ENCODE measurements around the gene IL6.

IL6 gene

DNA sequence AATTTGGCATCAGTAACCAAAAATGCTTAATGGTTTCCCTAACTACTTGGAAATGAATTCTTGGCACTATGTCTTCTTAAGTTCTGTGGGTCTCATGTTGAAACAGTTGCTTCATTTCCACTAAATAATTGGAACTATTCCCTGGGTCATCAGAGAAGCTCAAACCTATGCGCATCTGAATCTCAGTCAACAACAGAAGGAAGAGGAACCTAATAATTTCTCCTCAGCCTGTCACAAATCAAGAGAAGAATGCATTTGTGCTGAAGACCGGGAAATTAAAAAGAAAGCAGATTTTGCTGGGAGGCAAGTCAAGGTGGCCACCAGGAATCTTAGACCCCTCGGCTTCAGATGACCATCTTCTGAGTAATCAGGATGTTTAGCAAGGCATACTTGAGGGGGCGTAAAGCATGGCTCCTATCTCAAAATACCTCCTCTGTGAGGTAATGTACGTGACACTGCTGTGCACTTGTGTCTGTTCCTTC lies 54.3 kb downstream of the IL6 start:
- H3K4me3 ChIP-seq (ENCODE audit: low read length) = no peak overlapping the region
- H3K9me3 ChIP-seq (ENCODE audit: control insufficient read depth, insufficient read depth, low read length) = no peaks in the 10 kb centered on the region
- H3K27ac ChIP-seq (ENCODE audit: low read length) = no peak overlapping the region
- H3K4me1 ChIP-seq (ENCODE audit: control insufficient read depth, insufficient read depth, low read length) = no peaks in the 10 kb centered on the region
- H3K36me3 ChIP-seq (ENCODE audit: control insufficient read depth, insufficient read depth, low read length) = no peaks in the 10 kb centered on the region
- no peaks in the 10 kb centered on the region for H3K27me3 ChIP-seq (ENCODE audit: control insufficient read depth, insufficient read depth, low read length)
- WGBS (ENCODE audit: insufficient coverage, insufficient read length) = no CpG with 5 or more reads among the region's 5 CpGs
- DNase-seq (ENCODE audit: low read depth, low spot score) = no peak

Measured in iPS DF 6.9 (cell line).